LoVo (cell line): ENCODE data around the gene RALGAPA2.
"Not testable (repeated sequence)": the region's sequence is repeated elsewhere in the genome, so short reads cannot be mapped to it uniquely, and the experiment has no call there.

Experiments
- DNase-seq: peaks from one replicate; pipeline ENCODE4 v3.0.0-alpha.2; 2016; ENCODE audit warnings: low spot score

The RALGAPA2 gene

GRCh38 chr20:20367575-20368417 is 344.6 kb downstream of the RALGAPA2 start, which contains the start of gene INSM1:
INSM1 (plus strand) TSS chr20:20368104; CDS start chr20:20368268, 164 bp downstream.
- no peak for DNase-seq

- no peak for DNase-seq
Observed at GRCh38 chr20:20366876-20367574, 345.4 kb downstream of the RALGAPA2 start.

GRCh38 chr20:20366551-20366875 is 345.9 kb downstream of the RALGAPA2 start:
- no peak for DNase-seq

GRCh38 chr20:20365480-20366161 is 346.8 kb downstream of the RALGAPA2 start:
- no peak for DNase-seq

DNA sequence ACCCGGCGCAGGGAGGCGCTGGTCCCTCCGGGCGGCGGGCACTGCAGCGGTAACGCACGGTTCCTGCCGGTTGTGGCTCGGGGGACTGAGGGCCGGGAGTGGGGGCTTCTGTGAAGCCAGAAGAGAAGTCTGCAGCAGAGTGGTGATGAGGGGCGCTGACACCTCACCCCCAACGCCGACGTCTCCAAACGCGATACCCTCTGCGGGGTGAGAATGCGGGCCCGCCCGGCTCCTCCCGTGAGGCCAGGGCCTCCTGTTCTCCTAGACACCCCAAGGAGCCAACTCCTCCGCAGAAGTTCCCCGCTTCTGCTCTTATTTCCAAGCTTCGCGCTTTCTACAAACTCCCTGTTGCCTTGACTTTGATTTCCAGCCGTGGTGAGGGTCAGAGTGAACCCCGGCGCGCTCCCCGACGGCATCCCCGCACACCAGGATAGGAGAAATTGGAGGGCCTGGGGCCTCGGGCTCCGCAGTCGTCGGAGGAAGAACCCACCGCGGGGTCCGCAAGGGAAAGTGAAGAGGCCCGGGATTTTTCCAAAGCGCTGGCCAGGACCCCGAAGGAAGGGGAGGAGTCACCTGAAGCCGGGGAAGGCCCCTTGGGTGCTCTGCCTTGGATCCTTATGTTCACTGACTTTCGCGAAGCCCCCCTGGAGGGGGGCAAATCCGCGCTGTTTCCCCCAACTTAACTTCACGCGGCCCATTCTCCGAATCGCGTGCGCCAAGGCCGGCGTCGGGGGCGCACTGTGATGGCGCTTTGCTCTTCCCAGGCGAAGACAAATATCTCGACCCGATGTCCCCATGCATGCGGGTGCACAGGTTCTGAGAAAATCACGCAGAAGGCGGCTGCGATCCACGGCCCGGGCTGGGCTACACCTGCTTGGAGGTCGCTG is 347.6 kb downstream of the RALGAPA2 start:
- no peak for DNase-seq

- no peak for DNase-seq
Observed at GRCh38 chr20:20363799-20364592, 348.4 kb downstream of the RALGAPA2 start.

- DNase-seq: no peak
Observed at GRCh38 chr20:20363434-20363798, 349.0 kb downstream of the RALGAPA2 start.

- DNase-seq: no peak
Observed at GRCh38 chr20:20362774-20363433, 349.5 kb downstream of the RALGAPA2 start.

GRCh38 chr20:20360464-20360863 is 352.0 kb downstream of the RALGAPA2 start:
- DNase-seq: peak; percentile 71

GRCh38 chr20:20359628-20360027 is 352.8 kb downstream of the RALGAPA2 start:
- no peak for DNase-seq

DNA sequence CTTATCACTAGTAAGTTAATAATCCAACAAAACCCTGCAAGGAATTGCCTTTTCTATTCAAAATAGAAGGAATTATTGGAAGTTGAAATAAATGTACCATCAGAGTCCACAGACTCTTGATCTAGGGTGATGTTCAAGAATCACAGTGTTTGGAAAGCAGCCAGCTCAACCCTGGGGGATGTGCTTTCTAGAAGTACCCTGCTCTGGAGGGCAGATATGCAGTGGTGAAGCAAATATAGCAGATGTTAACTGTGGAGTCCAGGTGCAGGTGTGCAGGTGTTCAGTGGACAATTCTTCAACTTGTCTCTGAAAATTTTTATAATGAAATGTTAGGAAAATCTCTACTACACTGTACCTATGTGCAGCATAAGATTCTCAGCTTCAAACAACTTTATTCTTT is 353.6 kb downstream of the RALGAPA2 start:
- DNase-seq: no peak

DNA sequence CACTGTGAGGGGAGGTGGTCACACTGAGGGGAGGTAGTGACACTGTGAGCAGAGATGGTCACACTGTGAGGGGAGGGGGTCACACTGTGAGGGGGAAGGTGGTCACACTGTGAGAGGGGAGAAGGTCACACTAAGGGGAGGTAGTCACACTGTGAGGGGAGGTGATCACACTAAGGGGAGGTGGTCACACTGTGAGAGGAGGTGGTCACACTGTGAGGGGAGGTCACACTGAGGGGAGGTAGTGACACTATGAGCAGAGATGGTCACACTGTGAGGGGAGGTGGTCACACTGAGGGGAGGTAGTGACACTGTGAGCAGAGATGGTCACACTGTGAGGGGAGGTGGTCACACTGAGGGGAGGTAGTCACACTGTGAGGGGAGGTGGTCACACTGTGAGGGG is 356.9 kb downstream of the RALGAPA2 start:
- not testable (repeated sequence) for DNase-seq

GRCh38 chr20:20353576-20353975 is 358.9 kb downstream of the RALGAPA2 start:
- DNase-seq: no peak

DNA sequence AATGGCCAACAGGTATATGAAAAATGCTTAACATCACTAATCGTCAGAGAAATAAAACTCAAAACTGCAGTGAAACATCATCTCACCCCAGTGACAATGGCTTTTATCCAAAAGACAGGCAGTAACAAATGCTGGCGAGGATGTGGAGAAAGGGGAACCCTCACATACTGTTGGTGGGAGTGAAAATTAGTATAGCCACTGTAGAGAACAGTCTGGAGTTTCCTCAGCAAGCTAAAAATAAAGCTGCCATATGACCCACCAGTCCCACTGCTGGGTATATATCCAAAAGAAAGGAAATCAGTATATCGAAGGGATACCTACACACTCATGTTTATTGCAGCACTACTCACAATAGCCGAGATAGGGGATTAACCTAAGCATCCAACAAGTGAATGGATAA is 368.0 kb downstream of the RALGAPA2 start:
- DNase-seq: no peak

GRCh38 chr20:20343932-20344331 is 368.5 kb downstream of the RALGAPA2 start:
- no peak for DNase-seq
